ENCODE results near the gene LPIN2.

DNA sequence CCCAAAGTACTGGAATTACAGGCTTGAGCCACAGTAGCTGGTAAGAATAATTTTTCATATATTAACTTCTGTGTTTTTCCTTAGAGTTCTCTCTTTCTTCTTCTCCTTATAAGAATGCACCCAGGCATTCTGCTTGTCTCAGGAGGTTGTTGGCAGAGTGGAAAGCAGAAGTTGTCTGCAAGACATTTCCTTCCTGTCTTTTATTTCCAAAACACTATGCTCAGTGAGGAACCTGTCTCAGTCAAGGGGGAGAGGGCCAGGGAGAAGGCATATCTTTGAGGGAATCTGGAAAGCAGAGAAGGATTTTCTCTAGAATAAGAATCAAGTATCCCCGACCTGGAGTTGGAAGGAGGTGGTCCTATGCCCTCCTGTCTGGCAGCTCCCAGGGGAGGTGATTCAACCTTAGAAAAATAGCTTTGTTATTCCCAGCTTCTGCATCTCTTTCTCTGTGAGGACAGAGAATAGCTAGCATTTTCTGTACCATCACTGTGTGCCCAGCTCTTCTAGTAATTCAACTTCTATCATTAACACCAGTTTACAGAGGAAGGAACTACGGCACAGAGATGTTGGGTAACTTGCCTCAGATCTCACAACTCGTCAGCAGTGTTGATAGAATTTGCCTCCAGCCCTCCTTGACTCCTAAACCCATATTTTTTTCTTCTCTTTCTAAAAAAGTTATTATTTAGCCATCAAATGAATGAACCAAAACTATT, 3.8 kb upstream of the LPIN2 start:
- TF ChIP-seq, protein P1, sequence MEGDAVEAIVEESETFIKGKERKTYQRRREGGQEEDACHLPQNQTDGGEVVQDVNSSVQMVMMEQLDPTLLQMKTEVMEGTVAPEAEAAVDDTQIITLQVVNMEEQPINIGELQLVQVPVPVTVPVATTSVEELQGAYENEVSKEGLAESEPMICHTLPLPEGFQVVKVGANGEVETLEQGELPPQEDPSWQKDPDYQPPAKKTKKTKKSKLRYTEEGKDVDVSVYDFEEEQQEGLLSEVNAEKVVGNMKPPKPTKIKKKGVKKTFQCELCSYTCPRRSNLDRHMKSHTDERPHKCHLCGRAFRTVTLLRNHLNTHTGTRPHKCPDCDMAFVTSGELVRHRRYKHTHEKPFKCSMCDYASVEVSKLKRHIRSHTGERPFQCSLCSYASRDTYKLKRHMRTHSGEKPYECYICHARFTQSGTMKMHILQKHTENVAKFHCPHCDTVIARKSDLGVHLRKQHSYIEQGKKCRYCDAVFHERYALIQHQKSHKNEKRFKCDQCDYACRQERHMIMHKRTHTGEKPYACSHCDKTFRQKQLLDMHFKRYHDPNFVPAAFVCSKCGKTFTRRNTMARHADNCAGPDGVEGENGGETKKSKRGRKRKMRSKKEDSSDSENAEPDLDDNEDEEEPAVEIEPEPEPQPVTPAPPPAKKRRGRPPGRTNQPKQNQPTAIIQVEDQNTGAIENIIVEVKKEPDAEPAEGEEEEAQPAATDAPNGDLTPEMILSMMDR (IDR thresholded peaks at IDR 0.05) = no peak
- no peak for TF ChIP-seq POLR2AphosphoS5 (IDR thresholded peaks at IDR 0.05)

Data from breast epithelium (tissue), 3 donors.